22Rv1 (cell line): ENCODE measurements around the gene RAD51B.

Experiments
- ZFX ChIP-seq: fragments of 450-650 bp; IDR thresholded peaks from 2 replicates; pipeline ENCODE4 v1.6.1; 2017; ENCODE audit warnings: antibody characterized with exemption, borderline replicate concordance
- TF ChIP-seq, protein P1 (sequence below): fragments of 450-650 bp; IDR thresholded peaks from 2 replicates; pipeline ENCODE4 v1.5.1; 2017; ENCODE audit warnings: mild to moderate bottlenecking

DNA sequence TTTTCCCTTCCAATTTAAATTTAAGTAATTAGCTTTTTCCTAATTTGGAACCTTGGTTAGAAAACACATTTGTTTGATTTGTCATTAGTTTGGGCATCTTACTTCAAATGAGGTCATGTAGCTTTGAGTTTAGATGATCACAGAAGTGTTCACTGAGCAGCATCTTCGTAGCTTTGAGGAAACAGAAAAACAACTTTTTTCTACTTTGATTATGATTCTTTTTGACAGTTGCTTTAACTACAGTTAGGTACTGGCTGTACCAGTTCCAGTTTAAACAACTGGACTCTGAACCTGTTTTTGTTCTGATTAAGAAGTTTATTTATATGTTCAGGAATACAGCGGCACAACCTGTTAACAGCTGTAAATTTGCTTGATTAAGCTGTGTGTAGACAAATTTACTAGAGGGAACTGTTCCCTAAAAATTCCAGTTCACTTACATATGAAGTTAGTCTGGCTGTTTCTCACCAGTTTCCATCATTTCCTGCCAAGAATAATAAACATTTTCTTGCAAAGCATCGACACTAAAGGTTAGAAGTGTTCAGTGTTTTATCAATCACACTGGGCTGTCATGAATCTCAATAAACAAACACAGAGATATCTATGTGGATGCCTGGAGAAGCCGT, 191.9 kb downstream of the RAD51B start:
- TF ChIP-seq, protein P1, sequence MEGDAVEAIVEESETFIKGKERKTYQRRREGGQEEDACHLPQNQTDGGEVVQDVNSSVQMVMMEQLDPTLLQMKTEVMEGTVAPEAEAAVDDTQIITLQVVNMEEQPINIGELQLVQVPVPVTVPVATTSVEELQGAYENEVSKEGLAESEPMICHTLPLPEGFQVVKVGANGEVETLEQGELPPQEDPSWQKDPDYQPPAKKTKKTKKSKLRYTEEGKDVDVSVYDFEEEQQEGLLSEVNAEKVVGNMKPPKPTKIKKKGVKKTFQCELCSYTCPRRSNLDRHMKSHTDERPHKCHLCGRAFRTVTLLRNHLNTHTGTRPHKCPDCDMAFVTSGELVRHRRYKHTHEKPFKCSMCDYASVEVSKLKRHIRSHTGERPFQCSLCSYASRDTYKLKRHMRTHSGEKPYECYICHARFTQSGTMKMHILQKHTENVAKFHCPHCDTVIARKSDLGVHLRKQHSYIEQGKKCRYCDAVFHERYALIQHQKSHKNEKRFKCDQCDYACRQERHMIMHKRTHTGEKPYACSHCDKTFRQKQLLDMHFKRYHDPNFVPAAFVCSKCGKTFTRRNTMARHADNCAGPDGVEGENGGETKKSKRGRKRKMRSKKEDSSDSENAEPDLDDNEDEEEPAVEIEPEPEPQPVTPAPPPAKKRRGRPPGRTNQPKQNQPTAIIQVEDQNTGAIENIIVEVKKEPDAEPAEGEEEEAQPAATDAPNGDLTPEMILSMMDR, result no peak
- TF ChIP-seq ZFX, result no peak
